GM12875 (cell line): ENCODE data around the gene OR2F2.
A peak's percentile ranks its signal among the peaks of the same experiment; 100 is the strongest.

Experiments used
- H3K4me3 ChIP-seq: one replicate; pipeline ENCODE4 v1.5.1; 2011; ENCODE audit warnings: low read depth, low read length, control low read depth
- TF ChIP-seq, protein P1 (sequence below): IDR thresholded peaks from 2 replicates; pipeline ENCODE4 v1.5.1; 2011; ENCODE audit warnings: low read depth, mild to moderate bottlenecking, control low read depth, inconsistent platforms, low read length, moderate library complexity, borderline replicate concordance; ENCODE audit not compliant: insufficient read depth

The OR2F2 gene, protein sequence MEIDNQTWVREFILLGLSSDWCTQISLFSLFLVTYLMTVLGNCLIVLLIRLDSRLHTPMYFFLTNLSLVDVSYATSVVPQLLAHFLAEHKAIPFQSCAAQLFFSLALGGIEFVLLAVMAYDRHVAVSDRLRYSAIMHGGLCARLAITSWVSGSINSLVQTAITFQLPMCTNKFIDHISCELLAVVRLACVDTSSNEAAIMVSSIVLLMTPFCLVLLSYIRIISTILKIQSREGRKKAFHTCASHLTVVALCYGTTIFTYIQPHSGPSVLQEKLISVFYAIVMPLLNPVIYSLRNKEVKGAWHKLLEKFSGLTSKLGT

DNA sequence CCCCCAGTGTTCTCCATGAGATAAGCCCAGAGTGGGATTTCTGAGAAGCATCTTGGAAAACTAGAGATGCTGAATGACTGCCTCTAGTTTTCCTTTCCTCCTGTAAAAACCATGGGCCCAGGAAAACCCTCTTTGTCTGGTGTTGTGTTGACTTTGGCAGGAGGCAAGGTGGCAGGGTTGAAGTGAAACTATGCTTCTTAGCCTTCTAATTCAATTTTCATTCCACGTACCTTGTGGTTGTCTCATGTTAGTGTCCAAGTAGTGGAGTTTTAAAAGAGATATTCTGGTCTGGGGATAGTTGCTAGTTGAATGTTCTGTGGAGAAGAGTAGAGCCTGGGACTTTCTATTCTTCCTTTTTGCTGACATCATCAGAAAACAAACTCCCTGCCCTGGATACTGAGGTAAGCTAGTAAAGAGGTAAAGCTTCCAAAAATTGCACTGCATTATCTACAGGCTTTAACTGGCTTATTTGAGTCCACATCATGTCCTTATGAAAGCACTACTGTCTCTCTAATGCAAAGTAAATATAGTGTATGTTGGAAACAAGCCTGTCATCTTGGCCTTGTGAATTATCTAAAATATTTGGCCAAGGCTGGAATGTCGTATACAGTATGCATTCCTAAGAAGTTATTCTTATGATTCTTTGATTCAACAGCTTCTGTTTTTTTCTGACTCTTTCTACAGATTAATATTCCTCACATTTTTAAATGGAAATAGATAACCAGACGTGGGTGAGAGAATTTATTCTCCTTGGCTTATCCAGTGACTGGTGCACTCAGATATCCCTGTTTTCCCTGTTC lies at the start of gene OR2F2:
Gene OR2F2, plus strand, starts transcription at position 708 of the 800 bp plus-strand sequence. Its CDS starts 0 bp downstream, at position 708.
- no peak within 1 kb of the TSS for H3K4me3 ChIP-seq
- TF ChIP-seq, protein P1, sequence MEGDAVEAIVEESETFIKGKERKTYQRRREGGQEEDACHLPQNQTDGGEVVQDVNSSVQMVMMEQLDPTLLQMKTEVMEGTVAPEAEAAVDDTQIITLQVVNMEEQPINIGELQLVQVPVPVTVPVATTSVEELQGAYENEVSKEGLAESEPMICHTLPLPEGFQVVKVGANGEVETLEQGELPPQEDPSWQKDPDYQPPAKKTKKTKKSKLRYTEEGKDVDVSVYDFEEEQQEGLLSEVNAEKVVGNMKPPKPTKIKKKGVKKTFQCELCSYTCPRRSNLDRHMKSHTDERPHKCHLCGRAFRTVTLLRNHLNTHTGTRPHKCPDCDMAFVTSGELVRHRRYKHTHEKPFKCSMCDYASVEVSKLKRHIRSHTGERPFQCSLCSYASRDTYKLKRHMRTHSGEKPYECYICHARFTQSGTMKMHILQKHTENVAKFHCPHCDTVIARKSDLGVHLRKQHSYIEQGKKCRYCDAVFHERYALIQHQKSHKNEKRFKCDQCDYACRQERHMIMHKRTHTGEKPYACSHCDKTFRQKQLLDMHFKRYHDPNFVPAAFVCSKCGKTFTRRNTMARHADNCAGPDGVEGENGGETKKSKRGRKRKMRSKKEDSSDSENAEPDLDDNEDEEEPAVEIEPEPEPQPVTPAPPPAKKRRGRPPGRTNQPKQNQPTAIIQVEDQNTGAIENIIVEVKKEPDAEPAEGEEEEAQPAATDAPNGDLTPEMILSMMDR: no peak

DNA sequence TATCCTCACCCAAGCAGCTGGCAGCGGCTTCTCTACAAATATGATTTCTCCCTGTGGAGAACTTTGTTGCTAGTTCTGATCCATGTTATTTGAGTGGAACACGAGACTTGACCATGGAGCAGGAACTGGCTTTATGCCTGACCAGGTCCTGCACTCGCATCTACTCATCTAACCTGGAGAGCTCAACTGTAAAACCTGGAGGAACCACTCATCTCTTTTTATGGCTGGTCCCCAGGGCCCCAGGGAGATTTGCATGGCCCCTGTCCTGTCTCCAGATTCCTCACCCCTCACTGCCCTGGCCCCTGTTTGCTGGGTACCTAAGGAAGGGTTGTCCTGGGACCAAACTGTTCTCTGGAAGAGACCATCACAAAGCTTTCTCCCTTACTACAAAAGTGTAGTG lies 49.1 kb upstream of the OR2F2 start:
- TF ChIP-seq, protein P1: no peak
- H3K4me3 ChIP-seq: peak overlapping the region; percentile 11

DNA sequence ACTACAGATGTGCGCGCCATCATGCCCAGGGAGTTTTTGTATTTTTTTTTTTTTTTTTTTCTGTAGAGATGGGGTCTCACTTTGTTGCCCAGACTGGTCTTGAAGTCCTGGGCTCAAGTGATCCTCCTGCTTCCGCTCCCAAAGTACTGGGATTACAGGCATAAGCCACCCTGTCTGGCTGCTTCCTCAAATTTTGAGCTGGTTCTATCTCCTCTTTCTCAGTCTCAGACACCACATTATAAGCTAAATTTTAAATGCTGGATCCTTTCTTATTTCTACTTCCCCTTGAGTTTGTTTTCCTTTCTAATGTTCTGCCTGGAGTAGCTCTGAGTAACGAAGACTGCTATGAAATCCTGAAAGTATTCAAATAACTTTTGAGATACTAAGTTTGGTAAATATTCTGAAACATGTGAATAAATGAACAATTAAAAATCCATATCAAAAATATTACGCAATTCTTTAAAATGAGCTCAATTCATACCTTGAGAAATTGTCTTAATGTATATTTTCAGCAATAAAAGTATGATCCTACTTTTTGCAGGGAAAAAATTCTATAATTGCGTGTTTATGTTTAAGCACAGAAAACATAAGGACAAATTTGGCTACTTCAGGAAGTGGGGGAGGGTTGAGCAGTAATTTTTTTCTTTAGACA lies 48.1 kb upstream of the OR2F2 start:
- TF ChIP-seq, protein P1: no peak

DNA sequence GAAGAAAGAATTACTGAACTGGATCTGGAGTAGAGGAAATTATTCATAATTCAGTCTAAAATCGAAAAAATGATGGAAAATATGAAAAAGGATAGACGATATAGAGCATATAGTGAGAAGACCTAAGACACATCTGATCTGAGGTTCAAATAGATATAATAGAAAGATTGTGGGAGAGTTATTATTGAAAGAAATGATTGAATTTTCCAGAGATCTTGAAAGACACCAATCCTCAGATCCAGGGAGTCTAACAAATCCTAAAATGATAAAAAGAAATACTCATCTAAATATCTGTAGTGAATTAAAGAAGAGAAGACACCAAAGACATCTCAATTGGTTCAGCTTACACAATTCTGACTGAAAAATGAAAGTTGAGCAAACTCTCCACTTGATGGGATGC lies 46.0 kb upstream of the OR2F2 start:
- TF ChIP-seq, protein P1: no peak
- H3K4me3 ChIP-seq: no peak overlapping the region

More for the DNA sequence above, 48.1 kb upstream of the OR2F2 start:
- no peak overlapping the region for H3K4me3 ChIP-seq

DNA sequence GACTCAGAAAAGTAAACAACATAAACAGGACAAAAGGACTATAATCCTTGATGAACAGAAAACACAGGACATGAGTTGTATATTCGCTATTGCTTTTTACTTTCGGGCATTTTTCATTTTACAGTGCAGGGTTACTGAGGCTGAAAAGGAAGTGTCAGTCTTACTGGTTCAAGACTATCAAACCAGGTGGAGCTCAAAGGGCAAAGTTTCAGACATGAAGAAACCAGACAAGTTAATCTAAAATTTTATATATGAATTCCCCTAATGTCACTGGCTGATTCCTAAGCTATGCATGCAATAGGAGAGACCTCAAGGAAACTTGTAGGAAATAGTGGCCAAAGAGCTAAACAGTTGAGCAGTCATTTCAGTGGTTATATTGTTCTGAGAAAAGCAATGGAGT lies 44.5 kb upstream of the OR2F2 start:
- TF ChIP-seq, protein P1: no peak
- H3K4me3 ChIP-seq: no peak overlapping the region

DNA sequence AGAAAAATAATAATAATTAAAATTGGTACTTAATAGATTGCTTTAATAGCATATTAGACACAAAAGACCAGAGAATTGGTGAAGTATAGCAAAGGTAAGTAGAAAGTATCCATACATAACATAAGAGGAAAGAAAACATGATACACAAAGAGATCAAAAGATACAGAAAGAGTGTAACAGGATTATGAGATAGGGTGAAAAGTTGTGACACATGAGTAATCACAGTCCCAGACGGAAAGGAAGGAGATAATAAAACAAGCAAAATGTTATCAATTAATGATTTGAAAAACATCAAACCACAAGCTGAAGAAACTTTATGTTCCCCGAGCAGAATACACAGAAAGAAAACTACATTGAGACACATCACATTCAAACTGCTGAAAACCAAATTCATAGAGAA lies 43.6 kb upstream of the OR2F2 start:
- no peak overlapping the region for H3K4me3 ChIP-seq
- TF ChIP-seq, protein P1: no peak
